LoVo (cell line): ENCODE data around the gene EZH1.

ENCODE experiments used
- DNase-seq: peaks from one replicate; pipeline ENCODE4 v3.0.0-alpha.2; 2016; ENCODE audit warnings: low spot score

The EZH1 gene

GRCh38 chr17:42744806-42745617 is at the start of gene EZH1:
EZH1 (minus strand) TSS chr17:42745040; CDS start chr17:42728941, 16,099 bp downstream.
- DNase-seq: peak; percentile 93

GRCh38 chr17:42792545-42792944 is 47.7 kb upstream of the EZH1 start:
- no peak for DNase-seq

- DNase-seq: no peak
Measured at GRCh38 chr17:42791948-42792347, 47.1 kb upstream of the EZH1 start.

- no peak for DNase-seq
Measured at GRCh38 chr17:42787266-42787665, 42.4 kb upstream of the EZH1 start.

GRCh38 chr17:42784811-42785592 is 40.2 kb upstream of the EZH1 start:
- no peak for DNase-seq

- DNase-seq: no peak
Measured at GRCh38 chr17:42784409-42784808, 39.6 kb upstream of the EZH1 start.

- no peak for DNase-seq
Measured at GRCh38 chr17:42783791-42784138, 38.9 kb upstream of the EZH1 start.

- no peak for DNase-seq
Measured at GRCh38 chr17:42783062-42783790, 38.4 kb upstream of the EZH1 start.

- no peak for DNase-seq
Measured at GRCh38 chr17:42782166-42783061, 37.6 kb upstream of the EZH1 start.

- DNase-seq: no peak
Measured at GRCh38 chr17:42781639-42782165, 36.9 kb upstream of the EZH1 start.

GRCh38 chr17:42780851-42781638 is 36.2 kb upstream of the EZH1 start:
- DNase-seq: no peak

- DNase-seq: peak; percentile 52
Measured at GRCh38 chr17:42779936-42780850, 35.4 kb upstream of the EZH1 start, which contains the start of gene WNK4. WNK4 (plus strand) TSS chr17:42780610; CDS start chr17:42780699, 89 bp downstream.

- DNase-seq: no peak
Measured at GRCh38 chr17:42779304-42779935, 34.6 kb upstream of the EZH1 start.

- no peak for DNase-seq
Measured at GRCh38 chr17:42778570-42778969, 33.7 kb upstream of the EZH1 start.

- DNase-seq: no peak
Measured at GRCh38 chr17:42775534-42776098, 30.8 kb upstream of the EZH1 start.

- no peak for DNase-seq
Measured at GRCh38 chr17:42774066-42774745, 29.4 kb upstream of the EZH1 start.

- peak; percentile 82 for DNase-seq
Measured at GRCh38 chr17:42773290-42774035, 28.6 kb upstream of the EZH1 start, which contains the start of gene VPS25. VPS25 (plus strand) TSS chr17:42773449; CDS start chr17:42773476, 27 bp downstream.
